Panc1 (cell line): ENCODE data around the gene TTLL5. TPM values are rescaled to one million over a fixed set of nuclear protein-coding genes. Genes with fewer than 3 reads are reported as not detected.

ENCODE experiments used
- ATAC-seq: fragments of 200-7000 bp; cut with Tn5 transposase; 2 replicates; pipeline ENCODE4 v1.9.1; 2020; ENCODE audit warnings: mild to moderate bottlenecking, moderate library complexity
- BruUV-seq: library from RNA; stranded (reverse); fragments of 400-500 nt; replicated peaks from 2 replicates; lab custom pipeline; 2021; lab: Mats Ljungman, UMichigan
- CTCF ChIA-PET: fragments of 300-600 bp; sonication (Branson Sonifier 250); formaldehyde crosslinking; loops from one replicate; lab custom pipeline; 2022; ENCODE audit warnings: antibody characterized with exemption; lab: Charles Lee
- POLR2A ChIA-PET: fragments of 300-600 bp; sonication (Branson Sonifier 250); formaldehyde crosslinking; loops from one replicate; lab custom pipeline; 2022; ENCODE audit warnings: antibody characterized with exemption; lab: Charles Lee
- DNase-seq: peaks from one replicate; pipeline ENCODE4 v3.0.0-alpha.2; 2010; ENCODE audit warnings: low read depth, low spot score
- H3K27ac ChIP-seq: 2 replicates; pipeline ENCODE4 v1.5.1; 2011; ENCODE audit warnings: mild to moderate bottlenecking, low read length, inconsistent platforms
- H3K27me3 ChIP-seq: fragments of 200-500 bp; sonication (Bioruptor generic); 2 replicates; pipeline ENCODE4 v1.6.0; 2014; ENCODE audit warnings: low read length, inconsistent platforms; ENCODE audit not compliant: control insufficient read depth, insufficient read depth
- H3K36me3 ChIP-seq: fragments of 200-500 bp; sonication (Bioruptor generic); 2 replicates; pipeline ENCODE4 v1.5.1; 2014; ENCODE audit warnings: inconsistent platforms, mild to moderate bottlenecking, low read length, moderate library complexity; ENCODE audit not compliant: control insufficient read depth, insufficient read depth
- H3K4me1 ChIP-seq: 2 replicates; pipeline ENCODE4 v1.5.1; 2011; ENCODE audit warnings: inconsistent platforms, mild to moderate bottlenecking, low read length, moderate library complexity; ENCODE audit not compliant: control insufficient read depth, insufficient read depth
- H3K4me3 ChIP-seq, 2 experiments: 2 replicates each; pipeline ENCODE4 v1.5.1; 2011 to 2012; ENCODE audit warnings: low read depth in 2 of 2, low read length in 2 of 2, mild to moderate bottlenecking in 2 of 2, inconsistent platforms in 1 of 2, moderate library complexity in 1 of 2
- H3K9me3 ChIP-seq: fragments of 200-500 bp; sonication (Bioruptor generic); 2 replicates; pipeline ENCODE4 v1.5.1; 2014; ENCODE audit warnings: low read depth, mild to moderate bottlenecking, inconsistent platforms, low read length, moderate library complexity; ENCODE audit not compliant: control insufficient read depth, insufficient read depth
- CTCF ChIP-seq: fragments of 450-650 bp; IDR thresholded peaks from 2 replicates; pipeline ENCODE4 v1.5.1; 2017; ENCODE audit warnings: mild to moderate bottlenecking
- POLR2AphosphoS5 ChIP-seq: IDR thresholded peaks from 2 replicates; pipeline ENCODE4 v1.6.1; 2012; ENCODE audit warnings: mild to moderate bottlenecking, low read depth, low read length, moderate library complexity
- REST ChIP-seq, 2 experiments: IDR thresholded peaks; 2 replicates each; pipeline ENCODE4 v1.6.1; 2011 to 2012; ENCODE audit warnings: low read depth in 2 of 2, control low read depth in 1 of 2, low read length in 1 of 2, mild to moderate bottlenecking in 1 of 2, moderate library complexity in 1 of 2; ENCODE audit not compliant: insufficient read depth in 1 of 2
- SIN3A ChIP-seq: IDR thresholded peaks from 2 replicates; pipeline ENCODE4 v1.6.1; 2012; ENCODE audit warnings: low read depth, mild to moderate bottlenecking, low read length, moderate library complexity, borderline replicate concordance; ENCODE audit not compliant: insufficient read depth
- TCF7L2 ChIP-seq: IDR thresholded peaks from 2 replicates; pipeline ENCODE4 v1.6.1; 2011; ENCODE audit warnings: mild to moderate bottlenecking, low read depth, low read length, inconsistent platforms
- in situ Hi-C: cut with HindIII; loops from 2 replicates; pipeline ENCODE4 v1.10.0; 2016; ENCODE audit warnings: low sequenced_read_pairs, low pct_unique_long_range_greater_than_20kb
- intact Hi-C: fragments of 100-400 bp; cut with micrococcal nuclease; formaldehyde crosslinking; loops from one replicate; pipeline ENCODE4 v1.10.0; 2022; ENCODE audit not compliant: unreplicated experiment
- total RNA-seq: library from RNA; stranded (reverse); gene quantifications from one replicate; pipeline ENCODE4 v1.2.1, GENCODE V29; 2021; ENCODE audit not compliant: unreplicated experiment

Gene TTLL5
- total RNA-seq, 1 experiment from 2014 or later = 23.5 TPM

DNA sequence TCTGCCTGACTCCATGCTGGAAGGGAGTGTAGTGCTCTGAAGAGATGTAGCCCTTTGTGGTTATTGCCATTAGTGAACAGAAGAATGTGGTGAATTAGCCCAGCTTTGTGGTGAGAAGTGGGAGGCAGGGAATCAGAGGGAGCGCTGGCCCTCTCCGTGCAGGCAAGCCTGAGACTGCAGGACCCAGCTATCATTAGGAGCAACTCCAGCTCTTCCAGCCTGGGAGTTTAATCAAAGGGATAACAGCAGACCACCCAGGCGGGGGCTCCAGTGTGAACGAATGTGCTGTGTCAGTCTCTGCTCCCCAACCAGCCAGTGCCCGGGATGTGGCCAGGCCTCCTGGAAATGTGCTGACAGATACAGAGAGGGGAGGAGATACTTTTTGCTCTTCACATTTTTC, 142.7 kb downstream of the TTLL5 start:
- ATAC-seq (no peak), DNase-seq (no peak)
- Histone ChIP-seq H3K4me3 (no peak overlapping the region), H3K36me3 (no peaks in the 10 kb centered on the region), H3K27me3 (no peaks in the 10 kb centered on the region), H3K9me3 (no peaks in the 10 kb centered on the region), H3K4me1 (no peaks in the 10 kb centered on the region), H3K27ac (no peak overlapping the region)
- intact Hi-C loops = no loop called here
- ChIA-PET CTCF (no interaction called here), POLR2A (no interaction called here)
- TF ChIP-seq CTCF = no peak
- no peak for TF ChIP-seq POLR2AphosphoS5
- TF ChIP-seq SIN3A = no peak
- TF ChIP-seq TCF7L2 = no peak
- no peak for TF ChIP-seq REST (IDR thresholded peaks at IDR 0.05; ENCODE audit: insufficient read depth in 1 of 2, low read depth in 2 of 2, low read length in 1 of 2)
- BruUV-seq = no TSS peak
- in situ Hi-C loops = no loop called here

DNA sequence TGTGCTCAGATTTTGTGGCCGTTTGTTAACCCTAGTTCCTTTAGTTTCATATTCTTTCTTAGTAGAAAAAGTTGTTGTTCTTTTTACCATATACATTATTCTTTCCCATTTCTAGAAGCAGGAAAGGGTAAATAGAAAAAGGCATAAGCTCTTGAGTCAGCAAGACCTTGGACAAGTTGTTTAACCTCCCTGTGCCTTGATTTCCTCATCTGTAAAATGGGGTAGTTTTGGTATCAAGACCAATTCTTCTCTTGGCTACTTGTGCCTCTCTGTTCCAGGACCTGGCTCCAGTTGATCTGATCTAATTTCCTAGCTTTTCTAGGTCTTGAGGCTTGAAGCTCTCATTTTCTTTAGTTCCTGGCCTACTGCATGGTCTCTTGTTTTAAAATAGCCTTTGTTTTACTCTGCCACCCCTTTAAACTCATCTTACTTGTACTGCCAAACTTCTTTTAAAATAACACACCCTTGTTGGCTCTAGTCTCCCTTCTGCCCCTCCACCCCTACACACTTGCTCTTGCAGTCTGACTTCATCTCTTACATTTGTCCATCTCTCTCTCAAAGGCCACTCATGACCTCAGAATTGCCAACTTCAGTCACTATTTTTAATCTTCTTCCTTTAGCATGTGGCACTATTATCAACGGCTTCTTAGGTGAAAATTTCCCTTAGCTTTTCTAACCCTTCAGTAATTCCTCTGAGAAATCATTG, 143.7 kb downstream of the TTLL5 start:
- Histone ChIP-seq H3K27me3 (no peaks in the 10 kb centered on the region), H3K4me1 (no peaks in the 10 kb centered on the region), H3K9me3 (no peaks in the 10 kb centered on the region), H3K36me3 (no peaks in the 10 kb centered on the region), H3K4me3 (no peak overlapping the region), H3K27ac (no peak overlapping the region)
- DNase-seq (no peak), ATAC-seq (no peak)
- ChIA-PET CTCF (no interaction called here), POLR2A (interaction anchor here (0.6 kb wide), 1 partner anchor 382 kb away, joined by 4 read pairs; no protein-coding TSS in a partner anchor)
- intact Hi-C loops = no loop called here
- BruUV-seq = no TSS peak
- in situ Hi-C loops = no loop called here
- TF ChIP-seq POLR2AphosphoS5 (no peak), TCF7L2 (no peak), SIN3A (no peak), REST (IDR thresholded peaks at IDR 0.05; ENCODE audit: insufficient read depth in 1 of 2, low read depth in 2 of 2, low read length in 1 of 2) (no peak), CTCF (no peak)
